Measurements from ENCODE around the gene TMEM92.

- TF ChIP-seq CTCF (IDR thresholded peaks at IDR 0.05) (no peak), POLR2A (IDR thresholded peaks at IDR 0.05) (no peak), EP300 (IDR thresholded peaks at IDR 0.05) (no peak)
Measured at GRCh38 chr17:50264263-50265113, 9.8 kb upstream of the TMEM92 start.
